GM13977 (cell line): ENCODE measurements around the gene ATXN1.

Source experiments
- DNase-seq: peaks from one replicate; pipeline ENCODE4 v3.0.0; 2012; ENCODE audit warnings: low spot score
- in situ Hi-C: fragments of 300-500 bp; cut with MboI; formaldehyde crosslinking; loops from one replicate; pipeline ENCODE4 v1.12.0; 2022; ENCODE audit warnings: low sequenced_read_pairs, low pct_unique_long_range_greater_than_20kb, mixed read lengths, inconsistent platforms; ENCODE audit not compliant: unreplicated experiment
- TF ChIP-seq, protein P1 (sequence below): IDR thresholded peaks from 2 replicates; pipeline ENCODE4 v1.5.1; 2012; ENCODE audit warnings: mild to moderate bottlenecking, control low read depth; ENCODE audit not compliant: insufficient read depth; ENCODE audit errors: extremely low read depth, missing control alignments

ATXN1 gene

DNA sequence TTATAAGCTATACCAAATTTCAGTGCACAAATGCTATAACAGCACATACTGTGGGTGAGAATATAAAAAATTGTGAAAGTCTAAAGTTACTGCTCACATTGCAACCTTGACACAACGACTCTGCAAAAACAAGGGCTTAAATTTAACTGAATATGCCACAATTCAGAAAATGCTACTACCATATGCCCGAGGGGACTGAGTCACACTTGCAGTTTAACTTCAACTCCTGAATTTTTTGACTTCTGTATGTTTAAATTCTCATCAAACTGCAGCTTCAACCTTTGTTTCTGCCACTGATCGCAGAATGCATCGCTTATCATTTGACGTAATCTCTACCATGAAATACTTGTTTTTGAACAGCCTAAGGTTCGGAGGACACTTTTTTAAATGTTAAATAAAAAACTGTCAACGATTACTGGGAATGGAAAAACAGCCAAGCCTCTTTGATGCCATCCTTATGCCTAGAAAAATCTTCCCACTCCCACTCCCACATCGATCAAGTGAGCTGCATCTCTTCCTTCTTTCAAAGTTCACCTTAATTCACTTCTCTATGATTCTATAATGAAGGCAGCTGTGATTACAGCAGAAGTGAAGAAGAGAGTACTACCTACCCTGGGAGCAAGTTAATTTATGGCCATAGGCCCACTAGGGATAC, 136.5 kb downstream of the ATXN1 start:
- no peak for DNase-seq
- TF ChIP-seq, protein P1, sequence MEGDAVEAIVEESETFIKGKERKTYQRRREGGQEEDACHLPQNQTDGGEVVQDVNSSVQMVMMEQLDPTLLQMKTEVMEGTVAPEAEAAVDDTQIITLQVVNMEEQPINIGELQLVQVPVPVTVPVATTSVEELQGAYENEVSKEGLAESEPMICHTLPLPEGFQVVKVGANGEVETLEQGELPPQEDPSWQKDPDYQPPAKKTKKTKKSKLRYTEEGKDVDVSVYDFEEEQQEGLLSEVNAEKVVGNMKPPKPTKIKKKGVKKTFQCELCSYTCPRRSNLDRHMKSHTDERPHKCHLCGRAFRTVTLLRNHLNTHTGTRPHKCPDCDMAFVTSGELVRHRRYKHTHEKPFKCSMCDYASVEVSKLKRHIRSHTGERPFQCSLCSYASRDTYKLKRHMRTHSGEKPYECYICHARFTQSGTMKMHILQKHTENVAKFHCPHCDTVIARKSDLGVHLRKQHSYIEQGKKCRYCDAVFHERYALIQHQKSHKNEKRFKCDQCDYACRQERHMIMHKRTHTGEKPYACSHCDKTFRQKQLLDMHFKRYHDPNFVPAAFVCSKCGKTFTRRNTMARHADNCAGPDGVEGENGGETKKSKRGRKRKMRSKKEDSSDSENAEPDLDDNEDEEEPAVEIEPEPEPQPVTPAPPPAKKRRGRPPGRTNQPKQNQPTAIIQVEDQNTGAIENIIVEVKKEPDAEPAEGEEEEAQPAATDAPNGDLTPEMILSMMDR, result no peak
- in situ Hi-C loops, result no loop called here

DNA sequence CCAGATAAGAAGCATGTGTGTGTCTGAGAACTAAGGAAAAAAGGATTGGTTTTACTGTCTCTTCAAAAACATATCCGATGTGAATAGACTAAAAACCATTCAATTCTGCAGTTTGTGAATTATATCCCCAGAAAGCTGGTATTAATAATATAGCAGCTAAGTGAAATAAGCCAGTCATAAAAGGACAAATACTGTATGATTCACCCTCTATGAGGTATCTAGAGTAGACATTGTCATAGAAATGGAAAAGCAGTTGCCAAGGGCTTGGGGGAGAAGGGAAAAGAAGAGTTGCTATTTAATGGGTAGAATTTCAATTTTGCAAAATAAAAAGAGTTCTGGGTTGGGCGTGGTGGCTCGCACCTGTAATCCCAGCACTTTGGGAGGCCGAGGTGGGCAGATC, 137.5 kb downstream of the ATXN1 start:
- TF ChIP-seq, protein P1, result no peak
- in situ Hi-C loops, result no loop called here
- DNase-seq, result no peak

DNA sequence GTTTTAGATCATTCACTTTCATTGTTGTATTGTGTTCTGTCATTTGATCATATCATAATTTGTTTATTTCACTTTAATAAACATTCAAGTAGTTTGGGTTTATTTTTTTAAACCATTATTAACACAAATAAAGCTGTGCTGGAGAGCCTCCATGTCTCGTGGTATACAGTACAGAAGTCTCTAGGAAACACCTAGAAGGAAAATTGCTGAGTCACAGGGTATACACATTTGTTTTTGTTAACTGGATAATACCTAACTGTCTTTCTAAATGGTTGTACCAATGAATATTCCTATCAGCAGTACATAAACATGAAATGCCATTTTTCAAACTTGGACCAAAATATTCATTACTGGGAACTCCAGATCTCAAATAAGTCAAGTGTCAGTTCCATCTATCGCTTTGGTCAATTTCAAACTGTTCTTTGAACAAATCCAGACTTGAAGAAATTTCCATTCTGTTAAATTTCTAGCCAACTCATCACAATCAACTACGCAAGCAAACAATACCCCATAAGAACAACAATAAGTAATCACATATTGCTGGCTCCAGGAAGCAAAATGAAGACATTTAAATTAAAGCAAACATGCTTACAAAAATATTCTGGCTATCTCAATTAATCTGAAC, 138.1 kb downstream of the ATXN1 start:
- in situ Hi-C loops, result no loop called here
- DNase-seq, result no peak
- TF ChIP-seq, protein P1, result no peak

DNA sequence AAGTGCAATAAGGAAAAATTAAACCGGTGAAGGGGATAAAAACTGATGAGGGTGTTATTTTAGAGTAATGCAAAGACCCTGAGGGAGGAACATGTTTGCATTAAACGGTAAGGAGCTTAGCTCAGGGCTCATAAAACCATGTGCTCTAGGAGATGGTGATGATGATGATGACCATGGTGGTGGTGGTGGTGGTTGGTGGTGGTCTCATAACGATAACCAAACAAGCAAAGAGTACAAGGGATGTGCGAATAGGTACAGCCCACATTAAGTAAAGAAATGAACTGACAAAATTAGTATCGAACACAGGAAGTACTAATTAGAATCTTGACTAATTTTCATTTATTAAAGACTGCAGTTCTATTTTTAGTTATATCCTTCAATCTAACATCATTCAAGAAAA, 139.1 kb downstream of the ATXN1 start:
- no peak for DNase-seq
- in situ Hi-C loops, result no loop called here
- TF ChIP-seq, protein P1, result no peak

DNA sequence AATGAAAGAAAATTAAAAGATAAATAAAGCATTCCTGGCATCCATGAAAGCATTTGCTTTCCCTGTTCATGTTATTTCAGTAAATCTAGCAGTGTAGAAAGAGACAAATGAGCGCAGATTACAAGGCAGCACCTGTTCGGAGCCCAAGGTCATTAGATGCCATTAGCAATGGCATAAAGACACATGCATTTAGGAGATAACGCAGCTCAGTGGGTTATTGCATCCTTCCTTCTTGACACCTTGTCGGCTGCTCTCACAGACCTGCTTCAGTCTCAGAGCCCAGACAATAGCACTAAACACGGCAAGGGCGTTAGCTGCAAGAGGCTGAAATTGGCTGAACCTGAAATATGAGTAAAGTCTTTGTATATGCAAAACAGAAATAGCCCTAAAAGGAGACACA, 140.3 kb downstream of the ATXN1 start:
- in situ Hi-C loops, result no loop called here
- DNase-seq, result no peak
- TF ChIP-seq, protein P1, result no peak

DNA sequence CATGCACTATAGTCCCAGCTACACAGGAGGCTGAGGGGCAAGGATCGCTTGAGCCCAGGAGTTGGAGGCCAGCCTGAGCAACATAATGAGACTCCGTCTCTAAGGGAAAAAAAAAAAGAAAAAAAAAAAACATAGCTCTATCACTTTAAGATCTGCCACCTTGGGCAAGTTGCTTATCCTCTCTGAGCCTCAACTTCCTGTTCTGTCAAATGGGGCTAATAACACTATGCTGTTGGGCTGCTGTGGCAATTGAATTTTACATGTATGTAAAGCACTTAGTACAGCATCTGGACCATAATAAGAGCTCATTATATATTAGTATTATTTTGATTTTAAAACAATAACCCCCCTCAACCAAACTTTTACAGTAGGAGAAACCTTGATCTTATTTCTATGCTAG, 141.5 kb downstream of the ATXN1 start:
- in situ Hi-C loops, result no loop called here
- TF ChIP-seq, protein P1, result no peak
- DNase-seq, result no peak
